ENCODE measurements around the gene PDE6C. TPM values are rescaled to one million over a fixed set of nuclear protein-coding genes. Genes with fewer than 3 reads are reported as not detected.

PDE6C gene
- total RNA-seq, 2 donors from 2014 or later = not detected

- ATAC-seq (no peak), DNase-seq (no peak)
- Histone ChIP-seq H3K36me3 (replicated peaks in 1 of 2; ENCODE audit: insufficient read depth in 1 of 2, low read depth in 2 of 2) (no peaks in the 10 kb centered on the region), H3K27ac (no peak overlapping the region), H3K27me3 (no peaks in the 10 kb centered on the region), H3K4me3 (no peak overlapping the region), H3K9me3 (no peaks in the 10 kb centered on the region), H3K4me1 (no peaks in the 10 kb centered on the region)
- 79 to 83% methylated on average over 7 of the region's 7 CpGs for WGBS, 2 donors
- intact Hi-C loops (cut with DNase I) = no loop called here
- TF ChIP-seq POLR2A (IDR thresholded peaks at IDR 0.05) = no peak
Observed at GRCh38 chr10:93639791-93640190, 27.5 kb downstream of the PDE6C start.

GRCh38 chr10:93652857-93653256 is 40.5 kb downstream of the PDE6C start:
- no peak overlapping the region for H3K4me3 ChIP-seq
- no peaks in the 10 kb centered on the region for H3K27me3 ChIP-seq
- no peak overlapping the region for H3K27ac ChIP-seq
- TF ChIP-seq POLR2A (IDR thresholded peaks at IDR 0.05) = no peak
- ATAC-seq (no peak), DNase-seq (no peak)
- H3K9me3 ChIP-seq = no peaks in the 10 kb centered on the region
- H3K4me1 ChIP-seq = no peaks in the 10 kb centered on the region
- no peaks in the 10 kb centered on the region for H3K36me3 ChIP-seq (replicated peaks in 1 of 2; ENCODE audit: insufficient read depth in 1 of 2, low read depth in 2 of 2)
- WGBS, 2 donors = 85 to 91% methylated on average over 1 of the region's 1 CpG
- intact Hi-C loops (cut with DNase I) = no loop called here

GRCh38 chr10:93654201-93654600 is 41.9 kb downstream of the PDE6C start:
- Histone ChIP-seq H3K4me1 (no peaks in the 10 kb centered on the region), H3K9me3 (no peaks in the 10 kb centered on the region), H3K4me3 (no peak overlapping the region), H3K27me3 (no peaks in the 10 kb centered on the region), H3K27ac (no peak overlapping the region), H3K36me3 (replicated peaks in 1 of 2; ENCODE audit: insufficient read depth in 1 of 2, low read depth in 2 of 2) (no peaks in the 10 kb centered on the region)
- TF ChIP-seq CTCF (IDR thresholded peaks at IDR 0.05) = no peak
- TF ChIP-seq POLR2A (IDR thresholded peaks at IDR 0.05) = no peak
- DNase-seq (no peak), ATAC-seq (no peak)
- 69 to 72% methylated on average over 1 of the region's 1 CpG for WGBS, 2 donors
- intact Hi-C loops (cut with DNase I) = no loop called here

- ATAC-seq = no peak
- 83 to 88% methylated on average over 1 of the region's 1 CpG for WGBS, 2 donors
- no peak for TF ChIP-seq POLR2A (IDR thresholded peaks at IDR 0.05)
- TF ChIP-seq CTCF (IDR thresholded peaks at IDR 0.05) = no peak
Observed at GRCh38 chr10:93656155-93656554, 43.8 kb downstream of the PDE6C start.

GRCh38 chr10:93657757-93658156 is 45.4 kb downstream of the PDE6C start:
- Histone ChIP-seq H3K4me3 (no peak overlapping the region), H3K36me3 (replicated peaks in 1 of 2; ENCODE audit: insufficient read depth in 1 of 2, low read depth in 2 of 2) (no peaks in the 10 kb centered on the region), H3K27me3 (no peaks in the 10 kb centered on the region), H3K4me1 (no peaks in the 10 kb centered on the region), H3K9me3 (no peaks in the 10 kb centered on the region), H3K27ac (no peak overlapping the region)
- TF ChIP-seq CTCF (IDR thresholded peaks at IDR 0.05) = no peak
- no peak for TF ChIP-seq POLR2A (IDR thresholded peaks at IDR 0.05)
- intact Hi-C loops (cut with DNase I) = no loop called here
- ATAC-seq (no peak), DNase-seq (no peak)
- WGBS, 2 donors = 75 to 86% methylated on average over 1 of the region's 1 CpG

More at GRCh38 chr10:93656155-93656554, 43.8 kb downstream of the PDE6C start:
- no peaks in the 10 kb centered on the region for H3K9me3 ChIP-seq
- no peak overlapping the region for H3K27ac ChIP-seq
- no peak for DNase-seq
- no peaks in the 10 kb centered on the region for H3K36me3 ChIP-seq (replicated peaks in 1 of 2; ENCODE audit: insufficient read depth in 1 of 2, low read depth in 2 of 2)
- no peak overlapping the region for H3K4me3 ChIP-seq
- H3K27me3 ChIP-seq = no peaks in the 10 kb centered on the region
- H3K4me1 ChIP-seq = no peaks in the 10 kb centered on the region
- intact Hi-C loops (cut with DNase I) = no loop called here

- H3K27ac ChIP-seq = no peak overlapping the region
- 95 to 98% methylated on average over 4 of the region's 4 CpGs for WGBS, 2 donors
- ATAC-seq (no peak), DNase-seq (no peak)
- H3K9me3 ChIP-seq = no peaks in the 10 kb centered on the region
- intact Hi-C loops (cut with DNase I) = no loop called here
- H3K4me3 ChIP-seq = no peak overlapping the region
- H3K27me3 ChIP-seq = no peaks in the 10 kb centered on the region
- no peaks in the 10 kb centered on the region for H3K4me1 ChIP-seq
- peaks cover 5 to 8% of the 10 kb centered on the region in 2 donors for H3K36me3 ChIP-seq (replicated peaks in 1 of 2; ENCODE audit: insufficient read depth in 1 of 2, low read depth in 2 of 2)
- TF ChIP-seq POLR2A (IDR thresholded peaks at IDR 0.05) = no peak
- TF ChIP-seq CTCF (IDR thresholded peaks at IDR 0.05) = no peak
Observed at GRCh38 chr10:93666030-93666429, 53.7 kb downstream of the PDE6C start.

Data from body of pancreas (tissue), 4 donors.